HEK293 (cell line): ENCODE measurements around the gene NAT10.

ENCODE experiments used
- CTCF ChIA-PET: fragments of 350-600 bp; formaldehyde crosslinking; extraction: SDS; loops from one replicate; lab custom pipeline; 2021; ENCODE audit warnings: antibody characterized with exemption; lab: Yijun Ruan, JAX
- POLR2A ChIA-PET: fragments of 300-600 bp; formaldehyde crosslinking; extraction: SDS; loops from one replicate; lab custom pipeline; 2020; ENCODE audit warnings: antibody characterized with exemption, inconsistent platforms; lab: Yijun Ruan, JAX
- H3K27ac ChIP-seq: fragments of 200-500 bp; sonication (Bioruptor generic); 2 replicates; pipeline ENCODE4 v1.5.1; 2014; ENCODE audit warnings: low read depth, low read length, control low read depth, inconsistent platforms; ENCODE audit errors: extremely low read depth
- H3K36me3 ChIP-seq, 2 experiments: fragments of 200-500 bp in 1 of 2; sonication (Bioruptor generic) in 1 of 2; 1 replicate in 1 of 2; 2 replicates in 1 of 2; pipeline ENCODE4 v1.5.1; 2014 to 2017; ENCODE audit warnings: inconsistent platforms in 2 of 2, low read length in 2 of 2; ENCODE audit not compliant: control insufficient read depth in 2 of 2, insufficient read depth in 1 of 2
- H3K4me1 ChIP-seq: fragments of 200-500 bp; sonication (Bioruptor generic); 2 replicates; pipeline ENCODE4 v1.5.1; 2014; ENCODE audit warnings: mild to moderate bottlenecking, low read length, inconsistent platforms; ENCODE audit not compliant: control insufficient read depth, insufficient read depth
- H3K4me3 ChIP-seq: 2 replicates; pipeline ENCODE4 v1.5.1; 2011; ENCODE audit warnings: low read depth, mild to moderate bottlenecking, control low read depth, low read length, moderate library complexity
- H3K9me3 ChIP-seq: fragments of 200-500 bp; sonication (Bioruptor generic); 2 replicates; pipeline ENCODE4 v1.5.1; 2014; ENCODE audit warnings: low read depth, low read length, inconsistent platforms; ENCODE audit not compliant: control insufficient read depth, insufficient read depth
- BCL11B ChIP-seq: fragments of 450-650 bp; formaldehyde crosslinking; IDR thresholded peaks from 2 replicates; pipeline ENCODE4 v1.5.1; 2016; ENCODE audit warnings: low read depth, missing biosample characterization, missing genetic modification characterization
- GLI4 ChIP-seq: fragments of 450-650 bp; formaldehyde crosslinking; IDR thresholded peaks from 2 replicates; pipeline ENCODE4 v1.5.1; 2016; ENCODE audit warnings: missing biosample characterization, missing genetic modification characterization
- RBAK ChIP-seq: fragments of 450-650 bp; formaldehyde crosslinking; IDR thresholded peaks from 2 replicates; pipeline ENCODE4 v1.5.1; 2016; ENCODE audit warnings: missing biosample characterization, missing genetic modification characterization
- REST ChIP-seq: fragments of 450-650 bp; formaldehyde crosslinking; IDR thresholded peaks from 2 replicates; pipeline ENCODE4 v1.5.1; 2016; ENCODE audit warnings: missing biosample characterization, missing genetic modification characterization
- YY1 ChIP-seq: fragments of 450-650 bp; formaldehyde crosslinking; IDR thresholded peaks from 2 replicates; pipeline ENCODE4 v1.5.1; 2018; ENCODE audit warnings: missing biosample characterization, missing genetic modification characterization
- ZBTB21 ChIP-seq: fragments of 450-650 bp; formaldehyde crosslinking; IDR thresholded peaks from 2 replicates; pipeline ENCODE4 v1.5.1; 2017; ENCODE audit warnings: missing biosample characterization, missing genetic modification characterization
- ZFHX2 ChIP-seq: fragments of 450-650 bp; formaldehyde crosslinking; conservative IDR thresholded peaks from 2 replicates; pipeline ENCODE4 v1.5.1; 2016; ENCODE audit warnings: missing biosample characterization, missing genetic modification characterization
- ZNF133 ChIP-seq: fragments of 450-650 bp; formaldehyde crosslinking; IDR thresholded peaks from 2 replicates; pipeline ENCODE4 v1.5.1; 2016; ENCODE audit warnings: missing biosample characterization, missing genetic modification characterization
- ZNF169 ChIP-seq: fragments of 450-650 bp; formaldehyde crosslinking; IDR thresholded peaks from 2 replicates; pipeline ENCODE4 v1.5.1; 2016; ENCODE audit warnings: missing biosample characterization, missing genetic modification characterization
- ZNF24 ChIP-seq: fragments of 450-650 bp; formaldehyde crosslinking; IDR thresholded peaks from 2 replicates; pipeline ENCODE4 v1.5.1; 2016; ENCODE audit warnings: missing biosample characterization, missing genetic modification characterization
- ZNF274 ChIP-seq, 2 experiments: fragments of 200-500 bp in 1 of 2; fragments of 450-650 bp in 1 of 2; sonication (Bioruptor generic) in 1 of 2; formaldehyde crosslinking in 1 of 2; IDR thresholded peaks; 2 replicates each; pipeline versions ENCODE4 v1.5.1 to v1.6.1; 2014 to 2016; ENCODE audit warnings: borderline replicate concordance in 1 of 2, inconsistent platforms in 1 of 2, low read length in 1 of 2, missing biosample characterization in 1 of 2, missing genetic modification characterization in 1 of 2
- ZNF433 ChIP-seq: fragments of 450-650 bp; formaldehyde crosslinking; IDR thresholded peaks from 2 replicates; pipeline ENCODE4 v1.5.1; 2016; ENCODE audit warnings: missing biosample characterization, missing genetic modification characterization, low read depth
- ZNF488 ChIP-seq: fragments of 450-650 bp; formaldehyde crosslinking; IDR thresholded peaks from 2 replicates; pipeline ENCODE4 v1.5.1; 2016; ENCODE audit warnings: missing biosample characterization, missing genetic modification characterization
- ZNF629 ChIP-seq: fragments of 450-650 bp; formaldehyde crosslinking; IDR thresholded peaks from 2 replicates; pipeline ENCODE4 v1.5.1; 2017; ENCODE audit warnings: missing biosample characterization, missing genetic modification characterization
- ZNF777 ChIP-seq: fragments of 450-650 bp; formaldehyde crosslinking; IDR thresholded peaks from 2 replicates; pipeline ENCODE4 v1.5.1; 2017; ENCODE audit warnings: missing biosample characterization, missing genetic modification characterization, borderline replicate concordance
- ZNF792 ChIP-seq: fragments of 450-650 bp; formaldehyde crosslinking; IDR thresholded peaks from 2 replicates; pipeline ENCODE4 v1.5.1; 2016; ENCODE audit warnings: missing biosample characterization, missing genetic modification characterization
- TF ChIP-seq, protein P1 (sequence below): fragments of 450-650 bp; formaldehyde crosslinking; IDR thresholded peaks from 2 replicates; pipeline ENCODE4 v1.5.1; 2016; ENCODE audit warnings: missing biosample characterization, missing genetic modification characterization
- TF ChIP-seq, protein P2 (sequence below): fragments of 450-650 bp; IDR thresholded peaks from 2 replicates; pipeline ENCODE4 v1.5.1; 2018; ENCODE audit warnings: missing biosample characterization, missing genetic modification characterization

The NAT10 gene

GRCh38 chr11:34145847-34146381, 40.5 kb downstream of the NAT10 start (continued):
- TF ChIP-seq ZNF488 (tag by site-specific recombination) (no peak), ZNF629 (tag by site-specific recombination) (no peak), ZFHX2 (tag by site-specific recombination) (no peak), BCL11B (tag by site-specific recombination) (no peak)
- TF ChIP-seq, all 188 proteins: peak for 0

DNA sequence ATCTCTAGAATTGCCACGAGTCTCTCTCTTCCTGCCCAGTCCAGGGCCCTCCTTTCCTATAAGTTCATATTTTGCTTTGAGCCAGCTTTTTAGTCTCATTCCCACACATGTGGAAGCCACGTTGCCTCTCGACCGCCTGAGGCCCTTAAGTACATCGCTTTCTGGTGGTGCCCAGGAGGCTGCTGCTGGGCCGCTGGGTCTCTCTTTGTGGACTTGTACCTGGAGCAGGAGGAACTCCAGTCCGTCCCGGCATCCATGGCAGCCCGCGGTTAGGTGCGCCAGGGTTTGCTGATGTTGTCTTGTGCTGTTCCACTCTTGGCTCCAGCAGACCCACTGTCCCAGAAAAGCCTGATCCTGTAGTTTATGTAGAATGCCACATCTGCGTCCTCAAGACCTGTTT, 41.0 kb downstream of the NAT10 start:
- Histone ChIP-seq H3K9me3 (no peaks in the 10 kb centered on the region), H3K36me3 (peaks cover 0 to 99% of the 10 kb centered on the region in 2 experiments), H3K4me1 (no peaks in the 10 kb centered on the region), H3K27ac (no peak overlapping the region), H3K4me3 (no peak overlapping the region)
- POLR2A ChIA-PET, result no interaction called here
- CTCF ChIA-PET, result no interaction called here
- TF ChIP-seq, protein P1, sequence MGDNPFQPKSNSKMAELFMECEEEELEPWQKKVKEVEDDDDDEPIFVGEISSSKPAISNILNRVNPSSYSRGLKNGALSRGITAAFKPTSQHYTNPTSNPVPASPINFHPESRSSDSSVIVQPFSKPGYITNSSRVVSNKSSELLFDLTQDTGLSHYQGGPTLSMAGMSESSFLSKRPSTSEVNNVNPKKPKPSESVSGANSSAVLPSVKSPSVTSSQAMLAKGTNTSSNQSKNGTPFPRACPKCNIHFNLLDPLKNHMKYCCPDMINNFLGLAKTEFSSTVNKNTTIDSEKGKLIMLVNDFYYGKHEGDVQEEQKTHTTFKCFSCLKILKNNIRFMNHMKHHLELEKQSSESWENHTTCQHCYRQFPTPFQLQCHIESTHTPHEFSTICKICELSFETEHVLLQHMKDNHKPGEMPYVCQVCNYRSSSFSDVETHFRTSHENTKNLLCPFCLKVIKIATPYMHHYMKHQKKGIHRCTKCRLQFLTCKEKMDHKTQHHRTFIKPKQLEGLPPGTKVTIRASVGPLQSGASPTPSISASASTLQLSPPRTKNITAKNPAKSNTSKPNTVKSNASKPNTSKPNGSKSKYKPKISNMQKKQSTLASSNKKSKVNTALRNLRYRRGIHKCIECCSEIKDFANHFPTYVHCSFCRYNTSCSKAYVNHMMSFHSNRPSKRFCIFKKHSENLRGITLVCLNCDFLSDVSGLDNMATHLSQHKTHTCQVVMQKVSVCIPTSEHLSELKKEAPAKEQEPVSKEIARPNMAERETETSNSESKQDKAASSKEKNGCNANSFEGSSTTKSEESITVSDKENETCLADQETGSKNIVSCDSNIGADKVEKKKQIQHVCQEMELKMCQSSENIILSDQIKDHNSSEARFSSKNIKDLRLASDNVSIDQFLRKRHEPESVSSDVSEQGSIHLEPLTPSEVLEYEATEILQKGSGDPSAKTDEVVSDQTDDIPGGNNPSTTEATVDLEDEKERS, result no peak
- no peak for TF ChIP-seq YY1 (tag by site-specific recombination)
- TF ChIP-seq ZNF133 (tag by site-specific recombination), result no peak
- TF ChIP-seq ZBTB21 (tag by site-specific recombination), result no peak
- TF ChIP-seq REST, result no peak
- no peak for TF ChIP-seq ZNF433 (tag by site-specific recombination)
- TF ChIP-seq RBAK (tag by site-specific recombination), result no peak
- TF ChIP-seq ZNF792, result no peak
- TF ChIP-seq ZNF274 (IDR thresholded peaks at IDR 0.05; ENCODE audit: low read length), result no peak
- TF ChIP-seq ZNF274 (tag by site-specific recombination; IDR thresholded peaks at IDR 0.05; ENCODE audit: borderline replicate concordance), result no peak
- TF ChIP-seq ZNF169 (tag by site-specific recombination), result no peak
- no peak for TF ChIP-seq ZNF777 (tag by site-specific recombination)
- TF ChIP-seq GLI4 (tag by site-specific recombination), result no peak
- TF ChIP-seq, protein P2, sequence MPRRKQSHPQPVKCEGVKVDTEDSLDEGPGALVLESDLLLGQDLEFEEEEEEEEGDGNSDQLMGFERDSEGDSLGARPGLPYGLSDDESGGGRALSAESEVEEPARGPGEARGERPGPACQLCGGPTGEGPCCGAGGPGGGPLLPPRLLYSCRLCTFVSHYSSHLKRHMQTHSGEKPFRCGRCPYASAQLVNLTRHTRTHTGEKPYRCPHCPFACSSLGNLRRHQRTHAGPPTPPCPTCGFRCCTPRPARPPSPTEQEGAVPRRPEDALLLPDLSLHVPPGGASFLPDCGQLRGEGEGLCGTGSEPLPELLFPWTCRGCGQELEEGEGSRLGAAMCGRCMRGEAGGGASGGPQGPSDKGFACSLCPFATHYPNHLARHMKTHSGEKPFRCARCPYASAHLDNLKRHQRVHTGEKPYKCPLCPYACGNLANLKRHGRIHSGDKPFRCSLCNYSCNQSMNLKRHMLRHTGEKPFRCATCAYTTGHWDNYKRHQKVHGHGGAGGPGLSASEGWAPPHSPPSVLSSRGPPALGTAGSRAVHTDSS (tag by site-specific recombination), result no peak
- no peak for TF ChIP-seq ZNF24 (tag by site-specific recombination)
